Measurements from ENCODE around the gene ATG9A.

ATG9A gene, protein sequence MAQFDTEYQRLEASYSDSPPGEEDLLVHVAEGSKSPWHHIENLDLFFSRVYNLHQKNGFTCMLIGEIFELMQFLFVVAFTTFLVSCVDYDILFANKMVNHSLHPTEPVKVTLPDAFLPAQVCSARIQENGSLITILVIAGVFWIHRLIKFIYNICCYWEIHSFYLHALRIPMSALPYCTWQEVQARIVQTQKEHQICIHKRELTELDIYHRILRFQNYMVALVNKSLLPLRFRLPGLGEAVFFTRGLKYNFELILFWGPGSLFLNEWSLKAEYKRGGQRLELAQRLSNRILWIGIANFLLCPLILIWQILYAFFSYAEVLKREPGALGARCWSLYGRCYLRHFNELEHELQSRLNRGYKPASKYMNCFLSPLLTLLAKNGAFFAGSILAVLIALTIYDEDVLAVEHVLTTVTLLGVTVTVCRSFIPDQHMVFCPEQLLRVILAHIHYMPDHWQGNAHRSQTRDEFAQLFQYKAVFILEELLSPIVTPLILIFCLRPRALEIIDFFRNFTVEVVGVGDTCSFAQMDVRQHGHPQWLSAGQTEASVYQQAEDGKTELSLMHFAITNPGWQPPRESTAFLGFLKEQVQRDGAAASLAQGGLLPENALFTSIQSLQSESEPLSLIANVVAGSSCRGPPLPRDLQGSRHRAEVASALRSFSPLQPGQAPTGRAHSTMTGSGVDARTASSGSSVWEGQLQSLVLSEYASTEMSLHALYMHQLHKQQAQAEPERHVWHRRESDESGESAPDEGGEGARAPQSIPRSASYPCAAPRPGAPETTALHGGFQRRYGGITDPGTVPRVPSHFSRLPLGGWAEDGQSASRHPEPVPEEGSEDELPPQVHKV

DNA sequence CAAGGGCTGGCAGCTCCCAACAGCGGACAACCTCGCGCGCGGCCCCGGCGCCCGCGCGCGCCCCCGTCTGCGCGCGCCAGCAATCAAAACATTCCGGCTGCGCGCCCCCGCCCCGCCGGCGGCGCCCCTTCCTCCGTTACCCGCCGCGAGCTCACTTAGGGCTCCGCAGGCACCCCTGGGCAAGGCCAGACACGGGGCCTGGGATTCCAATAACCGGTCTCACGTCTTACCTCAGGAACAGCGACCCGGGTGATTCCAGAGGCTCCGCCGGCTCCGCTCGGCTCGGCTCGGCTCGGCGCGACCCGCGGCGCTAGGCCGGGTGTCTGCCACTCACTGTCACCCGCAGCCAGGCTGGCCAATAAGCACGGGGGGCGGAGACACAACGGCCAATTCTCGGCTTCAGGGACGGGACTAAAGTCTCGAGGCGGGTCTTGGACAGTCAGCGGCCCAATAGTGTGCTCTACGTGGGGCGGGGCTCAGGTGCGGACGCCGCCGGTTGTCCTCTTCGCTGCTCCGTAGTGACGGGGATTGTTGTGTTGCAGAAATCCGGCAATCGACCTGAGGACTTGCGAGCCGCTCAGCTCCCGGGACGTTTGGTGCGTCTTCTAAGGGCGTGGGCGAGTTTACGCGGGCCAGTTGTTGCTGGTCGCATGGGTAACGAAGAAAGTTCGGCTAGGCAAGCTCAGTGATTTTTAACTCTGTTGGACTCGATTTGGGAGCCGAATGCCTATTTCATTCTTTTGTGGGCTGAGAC lies at the start of gene ATG9A, which contains the start of gene ANKZF1:
TSS of gene ATG9A (minus strand) at position 332 of the 754 bp plus-strand sequence. CDS start 1,612 bp downstream, outside the sequence.
TSS of gene ANKZF1 (plus strand) at position 502 of the 754 bp plus-strand sequence. CDS start 452 bp downstream, outside the sequence.
- DNase-seq (ENCODE audit: extremely low spot score) = peak; percentile 99
- TF ChIP-seq, protein P1, sequence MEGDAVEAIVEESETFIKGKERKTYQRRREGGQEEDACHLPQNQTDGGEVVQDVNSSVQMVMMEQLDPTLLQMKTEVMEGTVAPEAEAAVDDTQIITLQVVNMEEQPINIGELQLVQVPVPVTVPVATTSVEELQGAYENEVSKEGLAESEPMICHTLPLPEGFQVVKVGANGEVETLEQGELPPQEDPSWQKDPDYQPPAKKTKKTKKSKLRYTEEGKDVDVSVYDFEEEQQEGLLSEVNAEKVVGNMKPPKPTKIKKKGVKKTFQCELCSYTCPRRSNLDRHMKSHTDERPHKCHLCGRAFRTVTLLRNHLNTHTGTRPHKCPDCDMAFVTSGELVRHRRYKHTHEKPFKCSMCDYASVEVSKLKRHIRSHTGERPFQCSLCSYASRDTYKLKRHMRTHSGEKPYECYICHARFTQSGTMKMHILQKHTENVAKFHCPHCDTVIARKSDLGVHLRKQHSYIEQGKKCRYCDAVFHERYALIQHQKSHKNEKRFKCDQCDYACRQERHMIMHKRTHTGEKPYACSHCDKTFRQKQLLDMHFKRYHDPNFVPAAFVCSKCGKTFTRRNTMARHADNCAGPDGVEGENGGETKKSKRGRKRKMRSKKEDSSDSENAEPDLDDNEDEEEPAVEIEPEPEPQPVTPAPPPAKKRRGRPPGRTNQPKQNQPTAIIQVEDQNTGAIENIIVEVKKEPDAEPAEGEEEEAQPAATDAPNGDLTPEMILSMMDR (IDR thresholded peaks at IDR 0.05; ENCODE audit: control extremely low read depth, extremely low read depth, low read depth, missing control alignments) = no peak
- CTCF ChIA-PET = interaction anchor here (0.9 to 3.3 kb wide), 12 partner anchors 9 to 66 kb away, joined by 3 to 15 read pairs (median 4); partner anchors contain the start of genes STK16, TUBA4A and TUBA4B
- POLR2A ChIA-PET = interaction anchor here (0.6 to 1.6 kb wide), 3 partner anchors 12 to 23 kb away, joined by 3 to 5 read pairs (median 4); partner anchors contain the start of gene ZFAND2B

- CTCF ChIA-PET = interaction anchor here (0.9 to 16.0 kb wide), 26 partner anchors 9 to 217 kb away, joined by 3 to 336 read pairs (median 6); partner anchors contain the start of genes ANKZF1, ATG9A, CNPPD1 and GLB1L
These were observed 49.3 kb upstream of the ATG9A start for GRCh38 chr2:219278655-219279150.

DNA sequence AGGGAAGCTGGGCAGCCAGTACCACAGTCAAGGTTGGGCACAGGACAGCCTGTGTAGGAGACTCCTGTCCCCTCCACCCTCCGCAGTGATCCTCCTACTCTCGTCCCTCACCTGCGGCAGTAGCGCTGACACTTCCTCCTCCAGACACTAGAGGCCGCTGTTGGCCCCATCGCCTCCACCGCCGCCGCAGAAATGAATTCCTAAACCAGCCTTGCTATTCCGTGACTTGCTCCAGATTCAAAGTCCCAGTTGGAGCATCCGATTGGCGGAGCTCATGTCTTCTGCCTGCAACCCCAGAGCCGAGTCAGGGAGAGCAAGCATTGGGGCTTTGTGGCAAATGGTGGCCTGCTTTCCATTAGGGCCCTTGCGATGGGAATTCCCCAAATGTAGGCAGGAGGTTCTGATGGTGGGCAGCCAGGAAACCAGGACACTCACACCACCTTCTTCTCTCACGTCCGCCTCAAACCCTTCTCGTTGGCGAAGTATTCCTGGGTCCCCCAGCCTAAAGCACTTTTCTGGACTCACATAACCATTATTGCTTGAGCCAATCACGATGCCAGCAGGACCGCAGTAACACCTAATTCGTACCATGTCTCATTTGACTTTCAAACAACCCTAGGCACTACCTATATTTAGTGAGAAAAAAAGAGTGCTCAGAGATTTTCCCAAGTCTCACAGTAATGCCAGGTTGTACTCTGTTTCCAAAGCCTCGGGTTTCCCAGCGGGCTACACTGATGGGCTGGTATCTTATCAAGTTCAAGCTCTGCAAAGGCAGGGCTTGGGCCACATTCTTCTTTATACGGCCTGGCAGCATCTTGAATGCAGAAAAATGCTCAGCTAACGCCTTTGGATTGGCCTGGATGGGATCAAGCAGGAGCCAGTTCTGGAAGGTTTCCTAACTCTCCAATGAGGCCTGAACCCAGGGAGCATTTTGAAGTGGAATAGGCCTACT lies 48.5 kb upstream of the ATG9A start:
- TF ChIP-seq, protein P1 (IDR thresholded peaks at IDR 0.05; ENCODE audit: control extremely low read depth, extremely low read depth, low read depth, missing control alignments) = peak; percentile 95
- POLR2A ChIA-PET = interaction anchor here (0.5 to 1.9 kb wide), 9 partner anchors 9 to 692 kb away, joined by 3 to 19 read pairs (median 7); partner anchors contain the start of genes DNPEP and TUBA4A
- DNase-seq (ENCODE audit: extremely low spot score) = peak; percentile 81
- CTCF ChIA-PET = interaction anchor here (0.9 to 16.0 kb wide), 31 partner anchors 9 to 252 kb away, joined by 3 to 336 read pairs (median 5); partner anchors contain the start of genes ANKZF1, ATG9A, CNPPD1 and GLB1L

More at GRCh38 chr2:219278655-219279150, 49.3 kb upstream of the ATG9A start:
- DNase-seq (ENCODE audit: extremely low spot score) = no peak
- TF ChIP-seq, protein P1 (IDR thresholded peaks at IDR 0.05; ENCODE audit: control extremely low read depth, extremely low read depth, low read depth, missing control alignments) = no peak
- POLR2A ChIA-PET = interaction anchor here (0.5 to 1.9 kb wide), 10 partner anchors 8 to 693 kb away, joined by 3 to 19 read pairs (median 6); partner anchors contain the start of genes DNPEP and TUBA4A

DNA sequence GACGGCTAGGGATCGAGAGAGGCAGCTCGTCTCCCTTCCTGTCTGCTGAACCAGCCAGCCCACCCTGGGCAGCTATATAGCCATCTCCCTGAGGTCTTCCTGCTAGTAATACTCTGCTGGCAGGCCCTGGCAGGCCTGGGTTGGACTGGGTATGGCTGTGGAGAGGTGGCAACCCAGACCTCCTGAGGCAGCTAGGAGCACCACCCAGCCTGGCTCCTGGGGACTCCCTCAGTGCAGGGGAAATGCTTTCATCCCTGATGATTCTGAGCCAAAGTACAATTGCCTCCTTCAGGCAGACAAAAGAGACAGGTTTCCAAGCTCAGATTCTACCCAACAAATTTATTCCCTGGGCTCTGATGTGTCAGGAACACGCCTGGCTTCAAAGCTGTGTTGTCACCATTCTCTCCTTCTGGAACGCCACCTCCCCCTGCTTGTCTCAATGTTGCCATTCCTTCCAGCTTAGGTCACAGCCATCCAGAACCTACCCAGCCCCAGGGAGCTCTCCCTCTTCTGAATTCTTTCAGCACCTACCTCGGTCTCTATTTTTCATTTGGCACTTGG lies 45.0 kb upstream of the ATG9A start:
- ChIA-PET CTCF (interaction anchor here (0.8 to 16.0 kb wide), 5 partner anchors 13 to 25 kb away, joined by 3 to 336 read pairs (median 10); no protein-coding TSS in a partner anchor), POLR2A (interaction anchor here (0.6 kb wide), 1 partner anchor 22 kb away, joined by 5 read pairs; the partner anchor contains the start of gene TUBA4B)
- TF ChIP-seq, protein P1 (IDR thresholded peaks at IDR 0.05; ENCODE audit: control extremely low read depth, extremely low read depth, low read depth, missing control alignments) = no peak
- DNase-seq (ENCODE audit: extremely low spot score) = no peak
